ENCODE measurements around the gene RAD17.
A peak's percentile ranks its signal among the peaks of the same experiment; 100 is the strongest.
"Not testable (repeated sequence)": the region's sequence is repeated elsewhere in the genome, so short reads cannot be mapped to it uniquely, and the experiment has no call there.

The RAD17 gene

DNA sequence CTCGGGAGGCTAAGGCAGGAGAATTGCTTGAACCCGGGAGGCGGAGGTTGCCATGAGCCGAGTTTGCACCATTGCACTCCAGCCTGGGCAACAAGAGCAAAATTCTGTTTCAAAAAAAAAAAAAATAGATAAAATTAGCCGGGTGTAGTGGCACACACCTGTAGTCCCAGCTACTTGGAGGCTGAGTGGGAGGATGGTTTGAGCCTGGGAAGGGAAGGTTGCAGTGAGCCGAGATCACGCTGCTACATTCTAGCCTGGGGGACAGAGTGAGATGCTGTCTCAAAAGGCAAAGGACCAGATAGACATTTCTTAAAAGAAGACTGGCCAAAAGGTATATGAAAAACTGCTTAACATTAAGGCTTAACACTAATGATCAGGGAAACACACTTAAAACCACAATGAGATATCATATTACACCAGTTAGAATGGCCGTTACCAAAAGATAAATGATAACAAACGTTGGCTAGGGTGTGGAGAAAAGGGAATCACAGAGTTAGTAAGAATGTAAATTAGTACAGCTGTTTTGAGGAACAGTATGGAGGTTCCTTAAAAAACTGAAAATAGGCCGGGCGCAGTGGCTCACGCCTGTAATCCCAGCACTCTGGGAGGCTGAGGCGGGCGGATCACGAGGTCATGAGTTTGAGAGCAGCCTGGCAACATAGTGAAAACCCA lies 35.2 kb downstream of the RAD17 start:
- no peak for DNase-seq

DNA sequence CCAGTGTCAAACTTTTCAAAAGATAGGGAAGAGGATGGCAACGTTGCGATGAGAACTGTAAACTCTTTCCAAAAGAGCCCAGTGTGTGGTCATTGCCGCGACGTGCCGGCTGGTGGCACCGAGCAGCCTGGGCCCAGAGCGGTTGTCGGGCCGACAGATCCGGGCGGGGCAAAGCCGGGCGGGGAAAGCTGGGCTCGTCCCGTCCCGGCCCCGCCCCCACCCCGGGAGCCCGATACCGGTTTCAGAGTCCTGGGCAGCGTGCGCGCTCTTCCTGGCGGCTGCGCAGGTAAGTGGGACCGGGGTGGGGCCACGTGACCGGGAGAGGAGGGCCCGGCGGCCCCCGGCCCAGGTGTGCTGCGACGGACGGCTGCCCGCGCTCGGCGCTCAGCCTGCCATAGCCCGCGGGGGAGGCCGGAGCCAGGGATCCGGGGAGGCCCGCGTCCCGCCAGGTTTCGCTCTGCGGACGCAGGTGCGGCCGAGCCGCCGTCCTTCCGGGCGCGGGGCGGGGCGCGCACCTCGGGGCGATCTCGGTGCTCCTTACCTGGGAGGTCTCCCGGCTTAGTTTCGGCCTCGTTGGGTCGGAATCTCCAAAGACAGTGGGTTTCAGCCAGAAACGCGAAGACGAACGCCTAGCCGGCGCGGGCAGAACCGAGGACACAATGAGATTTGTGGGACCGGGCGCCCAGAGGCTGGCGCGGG lies 45.4 kb downstream of the RAD17 start, which contains the start of gene MARVELD2:
TSS of gene MARVELD2 (plus strand) at position 232 of the 699 bp plus-strand sequence. CDS start 4,270 bp downstream, outside the sequence.
- peak; percentile 52 to 78 for DNase-seq

DNA sequence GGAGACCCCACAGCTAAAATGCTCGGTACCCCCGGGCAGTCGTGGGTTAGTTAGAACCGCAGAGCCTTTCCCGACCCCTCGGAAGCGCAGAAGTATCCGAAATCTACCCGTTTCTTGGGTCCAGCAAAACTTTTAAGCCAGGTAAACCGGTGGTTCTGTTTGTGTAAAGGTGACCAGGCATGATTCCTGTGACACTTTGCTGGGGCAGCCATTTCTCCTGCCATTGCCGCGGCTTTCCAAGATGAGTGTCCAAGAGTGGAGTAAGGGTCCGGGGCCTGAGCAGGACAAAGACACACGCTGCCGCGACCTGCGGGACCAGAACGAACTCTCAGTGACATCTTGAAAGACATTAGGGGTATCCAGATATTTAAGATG lies 46.0 kb downstream of the RAD17 start:
- DNase-seq, result peak; percentile 4 to 23

DNA sequence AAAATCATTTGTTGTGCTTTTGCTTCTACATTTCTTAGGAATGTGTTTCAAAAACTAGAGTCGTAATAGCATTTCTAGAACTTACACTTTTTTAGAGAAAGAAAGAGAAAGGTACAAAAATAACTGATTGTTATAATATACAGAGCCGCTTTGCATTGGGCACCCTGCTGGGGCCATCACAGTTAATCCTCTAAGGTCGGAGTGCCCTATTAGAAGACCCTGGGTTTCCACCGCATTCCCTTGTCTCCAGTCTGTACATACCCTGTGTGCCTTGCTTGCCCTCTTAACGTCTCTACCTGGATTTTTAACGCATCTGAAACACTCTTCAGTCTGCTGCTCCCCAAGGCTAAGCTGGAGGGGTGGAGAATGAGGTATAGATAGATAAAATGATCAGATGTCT lies 46.6 kb downstream of the RAD17 start:
- DNase-seq, result no peak

GRCh38 chr5:69416699-69417098 lies 47.1 kb downstream of the RAD17 start:
- DNase-seq, result no peak

- no peak for DNase-seq
Observed at GRCh38 chr5:69418554-69418953, 48.9 kb downstream of the RAD17 start.

DNA sequence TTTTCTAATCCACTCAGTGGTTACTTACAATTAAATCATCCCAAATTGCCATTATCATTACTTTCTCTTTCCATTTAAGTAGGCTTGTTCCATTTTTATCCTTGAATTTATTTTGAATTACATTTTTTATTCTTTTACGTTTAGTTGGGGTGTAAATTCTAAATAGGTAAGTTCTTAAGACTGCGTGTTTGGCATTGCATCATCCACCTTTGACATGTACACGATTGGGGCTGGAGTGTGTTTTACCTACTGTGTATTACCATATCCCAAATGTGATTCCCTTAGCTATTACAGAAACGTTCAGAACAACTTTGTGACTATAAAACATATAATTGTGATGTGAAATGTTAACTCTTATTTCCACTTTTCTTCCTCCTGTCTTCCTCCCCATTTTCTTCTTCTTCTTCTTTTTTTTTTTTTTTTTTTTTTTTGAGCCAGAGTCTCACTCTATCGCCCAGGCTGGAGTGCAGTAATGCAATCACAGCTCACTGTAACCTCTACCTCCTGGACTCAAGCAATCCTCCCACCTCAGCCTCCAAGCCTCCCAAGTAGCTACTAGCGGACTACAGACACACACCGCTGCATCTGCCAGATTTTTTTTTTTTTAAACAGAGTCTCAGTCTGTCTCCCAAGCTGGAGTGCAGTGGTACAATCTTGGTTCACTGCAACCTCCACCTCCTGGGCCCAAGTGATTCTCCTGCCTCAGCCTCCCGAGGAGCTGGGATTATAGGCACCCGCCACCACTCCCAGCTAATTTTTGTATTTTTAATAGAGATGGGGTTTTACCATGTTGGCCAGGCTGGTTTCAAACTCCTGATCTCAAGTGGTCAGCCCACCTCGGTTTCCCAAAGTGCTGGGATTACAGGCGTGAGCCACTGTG lies 62.0 kb downstream of the RAD17 start:
- no peak for DNase-seq

GRCh38 chr5:69432412-69433206 lies 63.0 kb downstream of the RAD17 start:
- no peak for DNase-seq

DNA sequence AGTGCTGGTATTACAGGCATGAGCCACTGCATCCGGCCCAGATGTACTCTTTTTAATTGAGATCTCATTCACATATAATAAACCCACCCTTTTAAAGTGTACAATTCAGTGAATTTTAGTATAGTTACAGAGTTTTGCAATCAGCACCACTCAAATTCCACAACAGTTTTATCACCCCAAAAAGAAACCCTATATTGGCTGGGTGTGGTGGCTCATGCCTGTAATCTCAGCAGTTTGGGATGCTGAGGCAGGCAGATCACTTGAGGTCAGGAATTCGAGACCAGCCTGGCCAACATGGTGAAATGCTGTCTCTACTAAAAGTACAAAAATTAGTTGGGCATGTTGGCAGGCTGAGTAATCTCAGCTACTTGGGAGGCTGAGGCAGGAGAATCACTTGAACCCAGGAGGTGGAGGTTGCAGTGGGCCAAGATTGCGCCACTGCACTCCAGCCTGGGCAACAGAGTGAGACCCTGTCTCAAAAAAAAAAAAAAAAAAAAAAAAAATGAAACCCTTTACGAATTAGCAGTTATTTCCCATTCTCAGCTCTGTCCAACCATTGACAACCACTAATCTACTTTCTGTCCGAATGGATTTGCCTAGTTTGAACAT lies 65.8 kb downstream of the RAD17 start:
- not testable (repeated sequence) for DNase-seq

GRCh38 chr5:69444127-69444754 lies 74.6 kb downstream of the RAD17 start:
- no peak for DNase-seq

- no peak for DNase-seq
Observed at GRCh38 chr5:69449511-69449910, 79.9 kb downstream of the RAD17 start.

GRCh38 chr5:69450116-69450515 lies 80.5 kb downstream of the RAD17 start:
- DNase-seq, result no peak

DNA sequence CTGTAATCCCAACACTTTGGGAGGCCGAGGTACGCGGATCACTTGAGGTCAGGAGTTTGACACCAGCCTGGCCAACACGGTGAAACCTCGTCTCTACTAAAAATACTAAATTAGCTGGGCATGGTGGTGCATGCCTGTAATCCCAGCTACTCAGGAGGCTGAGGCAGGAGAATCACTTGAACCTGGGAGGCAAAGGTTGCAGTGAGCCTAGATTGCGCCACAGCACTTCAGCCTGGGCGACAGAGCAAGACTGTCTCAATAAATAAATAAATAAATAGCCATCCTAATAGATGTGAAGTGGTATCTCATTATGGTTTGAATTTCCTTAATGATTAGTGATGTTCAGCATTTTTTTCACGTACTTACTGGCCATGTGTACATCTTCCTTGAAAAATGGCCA lies 80.9 kb downstream of the RAD17 start:
- DNase-seq, result not testable (repeated sequence)

GRCh38 chr5:69451941-69452647 lies 82.5 kb downstream of the RAD17 start:
- DNase-seq, result no peak

GRCh38 chr5:69453487-69453886 lies 83.9 kb downstream of the RAD17 start:
- not testable (repeated sequence) for DNase-seq

GRCh38 chr5:69454460-69455249 lies 85.0 kb downstream of the RAD17 start:
- DNase-seq, result no peak

DNA sequence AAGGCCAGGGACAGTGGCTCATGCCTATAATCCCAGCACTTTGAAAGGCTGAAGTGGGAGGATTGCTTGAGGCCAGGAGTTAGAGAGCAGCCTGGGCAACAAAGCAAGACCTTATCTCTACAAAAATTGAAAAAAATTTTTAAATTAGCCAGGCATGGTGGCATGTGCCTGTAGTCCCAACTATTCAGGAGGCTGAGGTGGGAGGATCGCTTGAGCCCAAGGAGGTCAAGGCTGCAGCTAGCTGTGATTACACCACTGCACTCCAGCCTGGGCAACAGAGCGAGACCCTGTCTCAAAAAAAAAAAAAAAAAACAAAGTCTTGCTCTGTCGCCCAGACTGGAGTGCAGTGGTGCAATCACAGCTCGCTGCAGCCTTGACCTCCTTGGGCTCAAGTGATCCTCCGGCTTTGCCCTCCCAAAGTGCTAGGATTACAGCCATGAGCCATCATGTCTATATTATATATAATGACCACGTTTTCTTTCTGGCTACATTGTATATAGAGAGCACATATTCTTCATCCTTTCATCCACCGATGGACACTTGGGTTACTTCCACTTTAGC lies 85.9 kb downstream of the RAD17 start:
- DNase-seq, result not testable (repeated sequence)

DNA sequence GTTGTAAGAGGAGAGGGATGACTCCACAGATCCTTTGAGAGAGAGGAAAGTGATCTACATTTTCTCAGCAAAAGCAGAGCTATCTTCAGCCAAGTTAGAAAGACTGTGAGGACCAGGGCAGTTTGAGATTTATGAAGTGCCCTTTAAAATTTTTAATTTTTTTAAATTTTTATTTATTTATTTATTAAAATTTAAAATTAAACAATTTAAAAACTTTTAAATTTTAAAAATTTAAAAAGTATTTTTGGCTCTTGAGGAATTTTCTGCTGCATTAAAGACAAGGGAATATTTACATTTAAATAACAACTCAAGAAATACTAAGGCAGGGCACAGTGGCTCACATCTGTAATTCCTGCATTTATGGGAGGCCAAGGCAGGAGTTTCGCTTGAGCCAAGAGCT lies 92.6 kb downstream of the RAD17 start:
- no peak for DNase-seq
